Measurements from ENCODE around the gene KLHDC8A.

Gene KLHDC8A

DNA sequence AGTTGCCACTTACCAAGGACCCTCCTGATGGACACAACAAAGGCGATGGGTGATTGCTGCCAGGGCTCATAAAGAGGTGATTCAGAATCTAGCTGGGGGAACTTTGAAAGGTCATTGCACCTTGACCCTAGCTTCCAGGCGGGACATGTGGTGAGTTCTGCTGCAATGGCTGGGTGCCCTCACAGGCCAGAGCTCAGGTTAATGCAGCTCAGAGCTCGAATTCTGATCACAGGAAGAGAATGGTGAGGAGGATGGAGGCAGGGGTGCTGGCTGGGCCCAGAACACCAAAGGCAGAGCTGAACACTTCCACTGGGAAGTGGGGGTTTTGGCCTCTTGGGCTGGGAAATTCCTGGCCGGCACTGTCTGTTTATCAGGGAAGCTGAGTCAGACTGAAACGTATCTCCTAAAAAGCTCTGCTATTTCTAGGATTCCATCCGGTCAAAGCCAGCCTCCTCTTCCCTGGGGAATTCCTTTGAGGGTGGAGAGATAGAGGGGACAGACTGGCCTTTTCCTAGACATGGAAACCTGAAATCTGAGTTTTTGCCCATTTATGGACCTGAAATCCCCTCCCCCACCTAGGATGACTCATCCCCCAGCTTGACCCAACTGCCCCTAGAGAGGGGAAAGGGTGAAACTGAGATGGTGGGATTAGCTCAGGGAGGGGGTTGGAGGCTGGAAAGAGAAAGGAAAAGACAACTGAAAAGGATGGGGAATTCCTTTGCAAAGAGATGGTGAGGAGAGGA is 62.4 kb downstream of the KLHDC8A start:
- DNase-seq, result no peak

DNA sequence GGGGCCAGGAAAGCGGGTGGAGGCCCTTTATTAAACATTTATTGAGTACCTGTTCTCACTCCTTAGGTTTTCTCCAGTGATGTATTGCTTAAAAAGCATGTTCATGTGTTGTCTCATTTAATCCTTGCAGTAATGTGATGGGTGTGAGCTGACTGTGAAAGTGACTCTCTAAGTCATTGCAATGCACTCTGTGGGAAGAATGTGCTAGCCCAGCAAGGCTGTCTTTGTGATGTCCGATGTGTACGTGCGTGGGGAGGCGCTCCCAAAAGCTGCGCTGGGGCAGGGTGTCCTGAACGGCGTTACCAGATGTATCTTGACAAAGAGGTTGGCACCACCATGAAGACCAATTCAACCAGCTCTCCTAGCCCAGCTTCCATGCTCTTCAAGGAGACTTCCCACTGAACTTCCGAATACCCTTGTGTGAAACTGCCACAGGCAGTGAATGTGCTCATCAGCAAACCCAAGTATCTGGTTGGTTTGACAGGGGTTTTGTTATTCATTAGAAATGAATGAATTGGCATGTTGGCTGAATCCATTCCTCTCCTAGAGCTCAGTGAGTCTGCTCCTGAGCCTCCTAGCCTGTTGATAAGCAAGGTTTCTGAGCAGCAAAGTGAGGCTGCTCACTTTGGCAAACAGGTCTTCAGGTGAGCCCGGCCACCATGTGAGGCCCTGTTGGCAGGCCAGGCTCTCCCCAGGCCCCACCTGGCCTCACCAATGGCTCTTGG is 63.2 kb downstream of the KLHDC8A start:
- DNase-seq, result no peak

DNA sequence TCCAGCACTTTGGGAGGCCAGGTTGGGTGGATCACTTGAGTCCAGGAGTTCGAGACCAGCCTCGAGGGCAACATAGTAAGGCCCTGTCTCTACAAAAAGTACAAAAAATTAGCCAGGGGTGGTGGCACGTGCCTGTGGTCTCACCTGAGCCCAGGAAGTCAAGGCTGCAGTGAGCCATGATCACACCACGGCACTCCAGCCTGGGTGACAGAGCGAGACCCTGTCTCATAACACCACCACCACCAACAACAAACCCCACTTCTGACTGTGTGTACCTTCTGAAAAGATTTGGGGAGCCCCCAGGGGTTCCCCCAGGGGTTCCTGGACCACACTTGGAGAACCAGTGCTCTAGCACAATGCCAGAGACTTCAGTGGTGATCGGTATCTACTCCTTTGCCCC is 65.1 kb downstream of the KLHDC8A start:
- no peak for DNase-seq

DNA sequence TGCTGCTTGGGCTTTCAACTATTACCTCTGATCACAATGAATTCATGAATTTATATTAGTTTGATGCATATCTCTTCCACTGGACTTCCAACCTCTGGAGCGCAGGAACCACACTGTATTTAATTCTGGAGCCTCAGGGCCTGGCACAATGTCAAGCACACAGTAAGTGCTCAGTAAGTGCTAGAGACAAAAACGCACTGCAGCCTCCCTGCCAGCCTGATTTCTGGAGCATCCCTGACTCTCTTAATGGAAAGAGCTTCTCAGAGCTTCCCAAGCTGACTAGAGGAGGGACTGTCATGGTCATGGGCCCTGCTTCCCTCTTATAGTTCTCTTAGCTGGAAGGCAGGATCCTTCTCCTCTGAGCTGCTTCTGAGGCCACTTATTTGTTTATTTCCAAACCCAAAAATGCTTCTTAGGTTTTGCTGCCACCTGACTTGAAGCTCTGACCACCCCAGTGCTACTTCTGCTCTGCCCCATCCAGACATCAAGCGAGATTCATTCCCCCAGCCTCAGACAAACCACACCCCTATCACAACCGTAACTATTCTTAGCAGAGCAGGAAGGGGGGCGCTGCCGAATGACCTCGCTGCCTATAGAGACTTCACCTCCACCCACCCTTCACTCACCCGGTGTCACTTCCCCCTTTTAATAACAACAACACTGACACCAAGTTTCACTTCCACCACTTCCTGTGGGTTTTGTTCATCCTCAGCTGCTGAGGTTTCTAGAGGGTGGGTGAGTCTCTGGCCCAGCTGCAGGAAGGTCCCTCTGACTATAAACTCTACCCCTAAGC is 68.8 kb downstream of the KLHDC8A start:
- no peak for DNase-seq

DNA sequence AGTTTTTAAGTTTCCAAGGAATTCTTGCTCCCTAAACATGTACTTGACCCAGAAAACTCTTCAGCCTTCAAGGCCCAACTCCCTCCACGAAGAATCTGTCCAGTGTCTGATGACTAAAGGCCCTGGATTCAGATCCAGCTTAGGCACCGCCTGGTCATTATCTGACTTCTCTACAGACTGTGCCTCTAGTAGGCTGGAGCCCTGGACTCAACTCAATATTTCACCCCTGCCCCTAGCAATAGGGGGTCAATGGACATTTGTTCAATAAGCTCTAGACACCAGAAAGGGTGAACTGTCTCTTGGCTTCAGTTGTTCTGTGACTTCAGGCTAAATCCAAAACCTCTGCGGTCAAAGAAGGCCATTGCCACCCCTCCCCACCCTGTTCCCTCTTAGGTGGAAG is 69.6 kb downstream of the KLHDC8A start:
- no peak for DNase-seq

DNA sequence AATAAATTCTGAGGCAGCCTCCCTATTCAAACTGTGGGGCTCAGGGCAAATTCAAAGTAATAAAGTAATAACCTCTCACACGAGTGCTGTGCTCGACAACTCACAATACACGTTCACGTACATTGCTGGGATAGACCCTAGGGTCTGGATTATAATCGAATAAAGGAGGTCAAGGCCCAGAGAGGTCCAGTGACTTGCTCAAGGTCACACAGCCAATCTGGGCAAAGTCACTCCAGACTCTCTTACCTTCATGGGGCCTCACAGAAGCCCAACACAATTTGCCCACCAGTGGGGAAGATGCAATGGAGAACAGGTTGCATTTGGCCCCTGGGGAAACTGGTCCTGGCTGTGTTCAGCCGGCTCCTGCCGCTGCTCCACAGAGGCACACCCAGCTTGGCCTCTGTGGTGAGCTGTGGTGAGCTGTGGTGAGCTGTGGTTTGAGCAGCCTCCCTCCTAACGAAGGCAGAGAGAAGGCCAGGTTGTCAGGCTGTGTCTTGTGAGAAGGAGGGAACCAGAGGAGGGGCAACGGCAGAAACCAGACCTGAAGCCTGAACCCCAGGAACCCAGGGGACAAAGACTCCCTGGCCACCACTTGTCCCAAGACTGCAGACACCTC is 70.3 kb downstream of the KLHDC8A start:
- no peak for DNase-seq

Measured in NCI-H1417 treated with DMSO at 0.1 percent for 48 hours (cell line).